Mesenchymal stem cell (in vitro differentiated cells and primary cell): ENCODE results near the gene RNU6-9.
A peak's percentile ranks its signal among the peaks of the same experiment; 100 is the strongest.
"Not testable (repeated sequence)": the region's sequence is repeated elsewhere in the genome, so short reads cannot be mapped to it uniquely, and the experiment has no call there.

Experiments
- DNase-seq: peaks from one replicate; pipeline ENCODE4 v3.0.0-alpha.2; 2013
- H2AFZ ChIP-seq: one replicate; pipeline ENCODE4 v1.6.1; 2013; ENCODE audit warnings: low read depth, mild to moderate bottlenecking, control low read depth, inconsistent platforms, low read length, moderate library complexity
- H2AK5ac ChIP-seq: 2 replicates; pipeline ENCODE4 v1.6.1; 2013; ENCODE audit warnings: low read length, moderate library complexity, mild to moderate bottlenecking, inconsistent platforms; ENCODE audit not compliant: severe bottlenecking
- H2BK120ac ChIP-seq: one replicate; pipeline ENCODE4 v1.6.1; 2013; ENCODE audit warnings: low read depth, mild to moderate bottlenecking, inconsistent platforms, low read length, moderate library complexity
- H2BK12ac ChIP-seq, 2 experiments: one replicate each; pipeline ENCODE4 v1.6.1; 2013; ENCODE audit warnings: inconsistent platforms in 2 of 2, low read length in 2 of 2, mild to moderate bottlenecking in 2 of 2, moderate library complexity in 2 of 2, control low read depth in 1 of 2
- H2BK15ac ChIP-seq: one replicate; pipeline ENCODE4 v1.6.1; 2013; ENCODE audit warnings: mild to moderate bottlenecking, low read depth, inconsistent platforms; ENCODE audit not compliant: poor library complexity, severe bottlenecking
- H2BK5ac ChIP-seq: 2 replicates; pipeline ENCODE4 v1.6.1; 2013; ENCODE audit warnings: low read depth, mild to moderate bottlenecking, low read length, control low read depth, inconsistent platforms; ENCODE audit not compliant: poor library complexity, severe bottlenecking
- H3K14ac ChIP-seq, 2 experiments: one replicate each; pipeline ENCODE4 v1.6.1; 2013; ENCODE audit warnings: inconsistent platforms in 2 of 2, low read length in 2 of 2, control low read depth in 1 of 2, mild to moderate bottlenecking in 1 of 2, moderate library complexity in 1 of 2
- H3K18ac ChIP-seq, 2 experiments: one replicate each; pipeline ENCODE4 v1.6.1; 2013; ENCODE audit warnings: inconsistent platforms in 2 of 2, low read length in 2 of 2, control low read depth in 1 of 2, low read depth in 1 of 2, mild to moderate bottlenecking in 1 of 2
- H3K23ac ChIP-seq, 2 experiments: one replicate each; pipeline ENCODE4 v1.6.1; 2013; ENCODE audit warnings: inconsistent platforms in 2 of 2, low read length in 2 of 2, mild to moderate bottlenecking in 2 of 2, moderate library complexity in 2 of 2, control low read depth in 1 of 2
- H3K27ac ChIP-seq: 2 replicates; pipeline ENCODE4 v1.5.1; 2013; ENCODE audit warnings: mild to moderate bottlenecking, moderate library complexity, low read length, control low read depth, inconsistent platforms; ENCODE audit not compliant: poor library complexity, severe bottlenecking
- H3K27me3 ChIP-seq, 2 experiments: 2 replicates each; pipeline versions ENCODE4 v1.6.1 to v1.7.0; 2013; ENCODE audit warnings: low read length in 2 of 2, mild to moderate bottlenecking in 2 of 2, moderate library complexity in 2 of 2, control low read depth in 1 of 2, inconsistent platforms in 1 of 2; ENCODE audit not compliant: control insufficient read depth in 1 of 2, insufficient read depth in 1 of 2
- H3K36me3 ChIP-seq, 2 experiments: 2 replicates each; pipeline versions ENCODE4 v1.6.1 to v1.7.0; 2013; ENCODE audit warnings: low read length in 2 of 2, control low read depth in 1 of 2, inconsistent platforms in 1 of 2, low read depth in 1 of 2, mild to moderate bottlenecking in 1 of 2; ENCODE audit not compliant: insufficient read depth in 2 of 2, control insufficient read depth in 1 of 2
- H3K4ac ChIP-seq, 2 experiments: one replicate each; pipeline ENCODE4 v1.6.1; 2013; ENCODE audit warnings: inconsistent platforms in 2 of 2, low read length in 2 of 2, mild to moderate bottlenecking in 2 of 2, moderate library complexity in 2 of 2, control low read depth in 1 of 2, low read depth in 1 of 2
- H3K4me1 ChIP-seq: 2 replicates; pipeline ENCODE4 v1.6.1; 2013; ENCODE audit warnings: low read depth, low read length, control low read depth; ENCODE audit not compliant: control insufficient read depth, insufficient read depth
- H3K4me2 ChIP-seq: 2 replicates; pipeline ENCODE4 v1.6.1; 2013; ENCODE audit warnings: low read length, mild to moderate bottlenecking, inconsistent platforms; ENCODE audit not compliant: poor library complexity, severe bottlenecking
- H3K4me3 ChIP-seq, 2 experiments: 2 replicates each; pipeline versions ENCODE4 v1.5.1 to v1.7.0; 2013; ENCODE audit warnings: low read length in 2 of 2, mild to moderate bottlenecking in 2 of 2, control low read depth in 1 of 2, low read depth in 1 of 2; ENCODE audit not compliant: insufficient read depth in 1 of 2
- H3K79me1 ChIP-seq: replicated peaks from 2 replicates; pipeline ENCODE4 v1.6.1; 2013; ENCODE audit warnings: mild to moderate bottlenecking, control low read depth, low read length, inconsistent platforms; ENCODE audit not compliant: poor library complexity, severe bottlenecking
- H3K9ac ChIP-seq: 2 replicates; pipeline ENCODE4 v1.7.0; 2013; ENCODE audit warnings: mild to moderate bottlenecking, low read length, moderate library complexity
- H3K9me3 ChIP-seq: 2 replicates; pipeline ENCODE4 v1.7.0; 2013; ENCODE audit warnings: mild to moderate bottlenecking, low read length; ENCODE audit not compliant: control insufficient read depth
- H4K8ac ChIP-seq: one replicate; pipeline ENCODE4 v1.6.1; 2013; ENCODE audit warnings: inconsistent platforms, mild to moderate bottlenecking, low read length, moderate library complexity
- H4K91ac ChIP-seq: one replicate; pipeline ENCODE4 v1.6.1; 2013; ENCODE audit warnings: mild to moderate bottlenecking, low read length, inconsistent platforms
- WGBS: methylation state at CpG from one replicate; pipeline ENCODE4 v1.1.7; 2013; ENCODE audit warnings: mixed read lengths; 5-methylcytosine and 5-hydroxymethylcytosine counted together

RNU6-9 gene

GRCh38 chr19:889662-890295, 3.5 kb upstream of the RNU6-9 start:
- Histone ChIP-seq H3K4ac (no peak overlapping the region), H3K4me1 (peaks cover 6% of the 10 kb centered on the region), H3K79me1 (peaks cover 43% of the 10 kb centered on the region), H3K4me2 (no peak overlapping the region), H2AK5ac (no peak overlapping the region), H3K9ac (no peak overlapping the region), H3K36me3 (peaks cover 44 to 57% of the 10 kb centered on the region in 2 experiments), H4K8ac (no peak overlapping the region), H3K23ac (no peak overlapping the region), H3K9me3 (no peaks in the 10 kb centered on the region), H2AFZ (no peak overlapping the region), H2BK15ac (no peak overlapping the region), H3K27me3 (no peaks in the 10 kb centered on the region), H3K27ac (no peak overlapping the region), H4K91ac (no peak overlapping the region), H2BK120ac (no peak overlapping the region), H3K14ac (no peak overlapping the region), H2BK5ac (no peak overlapping the region), H3K18ac (no peak overlapping the region), H3K4me3 (no peak overlapping the region), H2BK12ac (no peak overlapping the region)
- WGBS: 98% methylated on average over 26 of the region's 26 CpGs
- DNase-seq: no peak

DNA sequence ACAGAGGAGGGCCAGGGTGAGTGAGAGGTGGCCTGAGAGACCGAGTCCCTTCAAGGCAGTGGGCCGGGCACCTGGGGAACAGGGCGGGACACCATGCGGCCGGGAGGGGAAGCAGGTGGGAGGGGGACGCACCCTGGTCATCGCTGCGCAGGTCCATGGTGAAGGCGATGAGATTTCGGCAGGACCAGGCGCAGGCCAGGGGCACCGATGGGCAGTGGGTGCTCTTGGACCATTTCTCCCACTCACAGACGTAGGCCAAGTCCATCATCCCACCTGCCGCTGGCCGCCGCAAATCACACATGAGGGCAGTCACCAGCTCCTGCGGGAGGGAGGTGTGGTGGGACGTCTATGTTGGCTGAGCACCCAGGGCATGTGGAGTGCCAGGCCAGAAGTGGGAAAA, 2.5 kb upstream of the RNU6-9 start:
- Histone ChIP-seq H3K9ac (no peak overlapping the region), H3K23ac (no peak overlapping the region)

DNA sequence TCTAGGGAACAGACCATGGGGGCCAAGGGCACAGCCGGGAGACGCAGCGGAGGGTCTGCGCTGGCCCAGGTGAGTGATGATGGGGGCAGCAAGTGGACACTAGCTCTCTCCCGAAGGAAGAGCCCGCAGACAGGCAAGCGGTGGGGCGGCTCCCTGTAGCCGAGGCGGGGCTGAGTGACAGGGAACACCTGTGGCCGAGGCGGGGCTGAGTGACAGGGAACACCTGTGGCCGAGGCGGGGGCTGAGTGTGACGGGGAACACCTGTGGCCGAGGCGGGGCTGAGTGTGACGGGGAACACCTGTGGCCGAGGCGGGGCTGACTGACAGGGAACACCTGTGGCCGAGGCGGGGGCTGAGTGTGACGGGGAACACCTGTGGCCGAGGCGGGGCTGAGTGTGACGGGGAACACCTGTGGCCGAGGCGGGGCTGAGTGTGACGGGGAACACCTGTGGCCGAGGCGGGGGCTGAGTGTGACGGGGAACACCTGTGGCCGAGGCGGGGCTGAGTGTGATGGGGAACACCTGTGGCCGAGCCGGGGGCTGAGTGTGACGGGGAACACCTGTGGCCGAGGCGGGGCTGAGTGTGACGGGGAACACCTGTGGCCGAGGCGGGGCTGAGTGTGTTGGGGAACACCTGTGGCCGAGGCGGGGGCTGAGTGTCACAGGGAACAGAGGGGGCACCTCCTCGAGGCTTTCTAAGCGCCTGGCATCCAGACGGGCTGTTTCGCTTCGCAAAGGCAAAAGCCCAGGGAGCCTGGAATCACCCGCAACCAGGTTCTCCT, 1.7 kb upstream of the RNU6-9 start:
- H2AK5ac ChIP-seq: peak overlapping the region; percentile 78
- not testable (repeated sequence) for H2BK12ac ChIP-seq, H3K23ac ChIP-seq, H2BK120ac ChIP-seq, H3K18ac ChIP-seq, H3K4ac ChIP-seq, H3K27me3 ChIP-seq, H3K4me1 ChIP-seq, H4K91ac ChIP-seq, H3K9me3 ChIP-seq, H2AFZ ChIP-seq, H2BK5ac ChIP-seq, H3K27ac ChIP-seq, DNase-seq, H4K8ac ChIP-seq, H3K14ac ChIP-seq, H2BK15ac ChIP-seq
- H3K4me3 ChIP-seq: peak overlapping the region; percentile 83 to 99
- H3K36me3 ChIP-seq: peaks cover 32 to 49% of the 10 kb centered on the region in 2 experiments
- H3K79me1 ChIP-seq: peaks cover 28% of the 10 kb centered on the region
- H3K9ac ChIP-seq: peak overlapping the region; percentile 85
- WGBS: 95% methylated on average over 34 of the region's 50 CpGs
- H3K4me2 ChIP-seq: peak overlapping the region; percentile 55

More for the DNA sequence above, 2.5 kb upstream of the RNU6-9 start:
- Histone ChIP-seq H2BK120ac (no peak overlapping the region), H3K14ac (no peak overlapping the region), H3K9me3 (no peaks in the 10 kb centered on the region), H3K18ac (no peak overlapping the region), H2BK5ac (no peak overlapping the region), H3K4ac (no peak overlapping the region), H2AFZ (no peak overlapping the region), H2AK5ac (no peak overlapping the region), H2BK15ac (no peak overlapping the region), H3K4me3 (no peak overlapping the region), H3K27me3 (no peaks in the 10 kb centered on the region), H4K91ac (no peak overlapping the region), H3K27ac (no peak overlapping the region), H2BK12ac (no peak overlapping the region), H4K8ac (no peak overlapping the region), H3K36me3 (peaks cover 37 to 49% of the 10 kb centered on the region in 2 experiments), H3K4me1 (peaks cover 8% of the 10 kb centered on the region), H3K79me1 (peaks cover 36% of the 10 kb centered on the region), H3K4me2 (no peak overlapping the region)
- no peak for DNase-seq
- 98% methylated on average over 18 of the region's 18 CpGs for WGBS

- H3K4me1 ChIP-seq: peaks cover 6% of the 10 kb centered on the region
- peak overlapping the region in 1 of 2 experiments; percentile 68 for H3K4ac ChIP-seq
- H3K27me3 ChIP-seq: no peaks in the 10 kb centered on the region
- peak overlapping the region; percentile 55 for H3K4me2 ChIP-seq
- no peak overlapping the region for H3K27ac ChIP-seq
- H3K36me3 ChIP-seq: peaks cover 35 to 54% of the 10 kb centered on the region in 2 experiments
- H2BK15ac ChIP-seq: peak overlapping the region; percentile 65
- DNase-seq: no peak
- H3K9ac ChIP-seq: peak overlapping the region; percentile 85
- peak overlapping the region; percentile 31 for H2AFZ ChIP-seq
- H3K18ac ChIP-seq: peak overlapping the region; percentile 37 to 55
- 15% methylated on average over 10 of the region's 27 CpGs for WGBS
- H4K8ac ChIP-seq: peak overlapping the region; percentile 66
- peak overlapping the region; percentile 76 for H4K91ac ChIP-seq
- H2BK120ac ChIP-seq: peak overlapping the region; percentile 89
- no peak overlapping the region for H3K23ac ChIP-seq
- H3K9me3 ChIP-seq: no peaks in the 10 kb centered on the region
- H3K14ac ChIP-seq: peak overlapping the region in 1 of 2 experiments; percentile 83
- H2BK5ac ChIP-seq: no peak overlapping the region
- H3K4me3 ChIP-seq: peak overlapping the region; percentile 83 to 99
- peaks cover 31% of the 10 kb centered on the region for H3K79me1 ChIP-seq
- peak overlapping the region; percentile 78 for H2AK5ac ChIP-seq
- H2BK12ac ChIP-seq: peak overlapping the region in 1 of 2 experiments; percentile 15
Observed at GRCh38 chr19:892243-892893, 916 bp upstream of the RNU6-9 start.
